Activated CD8-positive, alpha-beta memory T cell treated with anti-CD3 and anti-CD28 coated beads, Interleukin-2, amount 50 U/mL, for 48 hours (primary cell): ENCODE measurements around the gene NRBP1.

Source experiments
- DNase-seq: peaks from one replicate; pipeline ENCODE4 v3.0.0-alpha.2; 2020

Gene NRBP1

GRCh38 chr2:27428213-27428977, at the start of gene NRBP1:
Gene NRBP1, plus strand, starts transcription at chr2:27428631. Its CDS starts 4,643 bp downstream, at chr2:27433274.
- DNase-seq = peak; percentile 97

- DNase-seq = no peak
Measured at GRCh38 chr2:27378809-27379290, 49.6 kb upstream of the NRBP1 start.

GRCh38 chr2:27379383-27379835, 49.0 kb upstream of the NRBP1 start:
- DNase-seq = no peak

DNA sequence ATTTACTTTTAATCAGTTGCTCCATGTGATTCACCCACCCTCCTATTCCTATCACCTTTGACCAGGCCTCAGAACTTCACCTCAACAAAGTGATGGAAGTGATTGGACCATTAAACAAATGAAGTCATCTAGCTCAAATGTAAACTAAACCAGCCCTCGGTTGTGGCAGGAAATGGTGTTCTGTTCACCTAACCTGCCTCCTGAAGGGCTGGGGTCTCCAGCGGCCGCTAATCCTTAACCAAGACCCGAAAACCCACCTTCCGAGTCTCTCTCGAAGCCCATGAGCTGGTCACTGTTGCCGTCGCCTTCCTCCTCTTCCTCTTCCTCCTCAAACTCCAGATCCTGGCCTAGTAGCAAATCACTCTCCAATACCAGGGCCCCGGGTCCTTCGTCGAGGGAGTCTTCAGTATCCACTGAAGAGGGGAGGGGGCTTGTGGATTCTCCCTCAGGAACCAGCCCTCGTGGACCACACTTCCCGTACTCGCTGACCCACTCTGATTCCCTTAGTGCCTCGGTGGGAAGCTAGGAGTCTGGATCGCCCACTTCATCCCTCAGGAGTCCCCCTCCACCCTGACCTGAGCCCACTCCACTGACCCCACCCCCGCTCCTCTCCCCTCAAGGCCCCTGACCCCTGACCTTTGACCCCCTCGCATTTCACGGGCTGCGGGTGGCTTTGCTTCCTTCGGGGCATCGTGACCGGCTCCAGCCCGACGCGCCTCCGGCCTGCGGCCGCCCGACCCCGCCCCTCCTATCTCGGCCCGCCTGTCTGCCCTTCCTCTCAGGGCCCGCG, 48.4 kb upstream of the NRBP1 start:
- no peak for DNase-seq

DNA sequence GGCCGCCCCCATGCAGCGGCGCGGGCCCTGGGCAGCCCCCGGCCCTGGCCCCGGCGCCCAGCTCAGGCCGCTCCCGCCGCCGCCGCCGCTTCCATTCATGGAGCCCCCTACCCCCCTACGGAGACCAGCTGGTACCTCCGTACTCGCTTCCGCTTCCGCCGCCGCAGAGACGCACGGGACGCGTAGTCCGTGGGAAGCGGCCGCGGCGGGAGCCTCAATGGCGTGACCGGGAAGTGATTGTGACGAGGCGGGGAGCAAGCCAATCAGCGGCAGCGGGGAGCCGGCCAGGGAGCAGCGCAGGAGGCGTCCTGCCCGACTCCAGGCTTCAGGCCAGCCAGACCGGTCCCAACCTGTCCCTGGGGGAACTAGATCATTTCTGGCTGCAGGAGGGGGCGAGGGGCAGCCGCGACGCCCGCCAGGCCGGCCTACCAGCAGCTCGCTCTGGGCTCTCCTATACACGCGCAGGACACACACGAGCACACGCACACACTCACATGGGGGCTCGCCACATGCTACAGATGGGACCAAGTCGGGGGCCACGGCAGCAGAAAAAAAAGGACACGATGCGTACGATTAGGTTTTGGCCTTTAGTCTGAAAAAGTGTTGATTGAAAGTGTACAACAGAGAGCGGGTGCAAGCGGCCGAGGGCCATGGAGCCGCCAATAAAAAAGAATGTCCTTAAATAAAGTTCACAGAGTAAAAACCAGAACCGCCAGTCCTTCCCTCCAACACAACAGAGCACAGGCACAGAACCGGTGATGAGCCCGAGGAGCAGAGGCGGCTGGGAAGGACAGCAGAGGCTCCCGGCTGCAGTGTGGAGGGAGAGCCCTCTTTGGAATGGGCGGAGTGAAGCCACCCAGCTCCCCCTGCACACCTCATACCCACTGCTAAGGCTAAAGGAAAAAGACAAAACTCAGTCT, 47.5 kb upstream of the NRBP1 start, which contains the start of gene ZNF513:
TSS of gene ZNF513 (minus strand) at position 109 of the 920 bp plus-strand sequence. CDS start 208 bp downstream, outside the sequence.
- DNase-seq = peak; percentile 95

DNA sequence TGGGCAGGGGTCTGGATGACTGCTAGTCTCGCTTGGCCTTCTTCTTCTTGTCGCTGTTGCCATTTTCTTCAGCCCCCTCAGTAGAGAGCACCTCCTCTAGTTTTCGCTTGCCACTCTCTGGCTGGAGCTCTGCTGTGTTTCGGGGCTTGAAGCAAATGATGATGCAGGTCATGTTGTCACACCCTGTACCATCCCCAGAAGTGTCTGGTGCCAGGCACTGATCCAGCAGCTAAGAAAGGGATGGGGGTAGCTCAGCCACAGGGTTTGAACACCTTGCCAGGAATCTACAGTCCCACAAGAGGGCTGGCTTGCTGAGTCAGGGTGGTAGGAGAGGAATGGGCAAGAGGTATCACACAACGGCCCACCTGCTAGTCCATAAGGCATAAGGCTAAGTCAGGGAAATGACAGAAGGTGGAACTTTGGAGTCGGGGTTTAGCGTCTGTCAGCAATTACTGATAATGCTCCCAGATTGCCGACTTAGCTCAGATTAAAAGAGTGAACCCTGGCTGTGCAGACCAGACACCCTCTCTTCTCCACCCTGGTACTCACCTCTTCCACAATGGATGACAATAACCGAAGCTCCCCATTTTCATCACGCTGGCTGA, 46.8 kb upstream of the NRBP1 start:
- no peak for DNase-seq

DNA sequence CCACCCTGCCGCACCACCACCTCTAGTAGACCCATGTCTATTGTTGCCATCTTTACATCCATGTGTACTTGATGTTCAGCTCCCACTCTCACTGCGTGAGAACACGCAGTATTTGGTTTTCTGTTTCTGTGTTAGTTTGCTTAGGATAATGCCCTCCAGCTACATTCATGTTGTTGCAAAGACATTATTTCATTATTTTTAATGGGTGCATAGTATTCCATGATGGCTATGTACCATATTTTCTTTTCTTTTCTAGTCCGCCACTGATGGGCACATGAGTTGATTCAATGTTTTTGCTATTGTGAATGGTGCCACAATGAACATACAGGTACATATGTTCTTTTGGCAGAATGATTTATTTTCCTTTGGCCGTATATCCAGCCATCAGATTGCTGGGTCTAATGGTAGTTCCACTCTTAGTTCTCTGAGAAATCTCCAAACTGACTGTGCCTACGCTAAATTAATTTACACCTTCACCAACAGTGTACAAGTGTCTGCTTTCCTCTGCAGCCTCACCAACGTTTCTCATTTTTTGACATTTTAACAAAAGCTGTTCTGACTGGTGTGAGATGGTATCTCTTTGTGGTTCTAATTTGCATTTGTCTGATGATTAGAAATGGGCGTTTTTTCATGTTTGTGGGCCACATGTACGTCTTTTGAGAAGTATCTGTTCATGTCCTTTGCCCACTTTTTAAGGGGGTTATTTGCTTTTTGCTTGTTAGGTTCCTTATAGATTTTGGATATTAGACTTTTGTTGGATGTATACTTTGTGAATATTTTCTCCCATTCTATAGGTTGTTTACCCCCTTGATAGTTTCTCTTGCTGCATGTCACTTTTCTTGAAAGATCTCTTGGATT, 37.4 kb upstream of the NRBP1 start:
- no peak for DNase-seq

DNA sequence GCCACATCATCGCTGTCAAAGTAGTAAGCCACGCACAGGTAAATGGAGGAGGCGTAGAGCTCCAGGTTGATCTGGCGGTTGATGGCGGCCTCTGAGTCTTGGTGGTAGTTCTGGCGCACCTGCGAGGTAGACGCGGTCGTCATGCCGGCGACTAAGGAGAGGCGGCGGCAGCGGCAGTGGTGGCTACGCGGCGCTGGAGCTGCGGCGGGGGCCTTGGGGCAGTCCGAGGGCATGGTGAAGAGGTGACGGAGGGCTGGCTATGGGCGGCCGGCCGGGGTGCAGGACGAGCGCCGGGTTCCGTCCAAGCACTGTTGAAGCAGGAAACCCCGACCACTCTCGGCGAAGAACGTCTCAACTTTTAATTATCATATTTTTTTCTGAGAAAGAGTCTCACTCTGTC, 35.2 kb upstream of the NRBP1 start:
- no peak for DNase-seq

DNA sequence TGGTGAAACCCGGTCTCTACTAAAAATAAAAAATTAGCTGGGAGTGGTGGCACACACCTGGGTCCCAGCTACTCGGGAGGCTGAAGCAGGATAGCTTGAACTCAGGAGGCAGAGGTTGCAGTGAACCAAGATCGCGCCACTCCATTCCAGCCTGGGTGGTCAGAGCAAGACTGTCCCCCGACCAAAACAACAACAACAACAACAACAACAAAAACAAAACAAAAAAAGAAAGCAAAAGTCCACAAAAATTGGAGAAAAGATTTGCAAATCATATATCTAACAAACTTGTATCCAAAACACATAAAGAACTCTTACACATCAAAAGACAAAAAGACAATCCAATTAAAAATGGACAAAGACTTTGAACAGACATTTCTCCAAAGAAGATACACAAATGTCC, 29.5 kb upstream of the NRBP1 start:
- no peak for DNase-seq

DNA sequence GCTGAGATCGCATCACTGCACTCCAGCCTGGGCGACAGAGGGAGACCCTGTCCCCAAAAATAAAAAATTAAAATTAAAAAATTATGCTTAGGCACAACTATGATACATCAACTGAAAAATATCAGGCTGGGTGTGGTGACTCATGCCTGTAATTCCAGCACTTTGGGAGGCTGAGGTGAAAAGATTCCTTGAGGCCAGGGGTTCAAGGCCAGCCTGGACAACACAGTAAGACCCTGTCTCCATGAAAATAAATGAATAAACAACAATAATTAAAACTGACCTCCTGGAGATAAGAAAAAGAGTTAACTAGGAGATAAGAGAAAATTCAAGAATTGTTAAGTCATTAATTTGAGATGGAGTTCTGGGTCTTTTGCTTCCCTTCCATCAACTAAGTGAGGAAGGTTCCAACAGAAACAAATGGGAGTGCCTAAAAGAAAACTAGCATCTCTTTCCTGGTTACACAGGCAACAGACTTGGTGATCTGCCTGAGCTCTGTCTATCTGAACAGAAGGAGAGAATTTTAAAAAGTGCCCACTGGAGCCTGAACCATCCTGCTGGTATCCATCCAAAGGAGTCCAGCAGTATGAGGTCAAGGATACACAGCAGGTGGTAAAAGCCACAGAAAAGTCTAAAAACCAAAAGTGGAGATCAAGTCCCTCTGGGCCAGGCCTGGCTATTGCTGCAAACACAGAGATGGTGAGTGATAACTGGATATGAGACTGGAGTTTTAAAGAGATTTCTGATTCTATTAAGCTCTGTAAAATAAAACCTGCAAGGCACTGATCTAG, 27.9 kb upstream of the NRBP1 start:
- no peak for DNase-seq

- no peak for DNase-seq
Measured at GRCh38 chr2:27407798-27408491, 20.5 kb upstream of the NRBP1 start.

DNA sequence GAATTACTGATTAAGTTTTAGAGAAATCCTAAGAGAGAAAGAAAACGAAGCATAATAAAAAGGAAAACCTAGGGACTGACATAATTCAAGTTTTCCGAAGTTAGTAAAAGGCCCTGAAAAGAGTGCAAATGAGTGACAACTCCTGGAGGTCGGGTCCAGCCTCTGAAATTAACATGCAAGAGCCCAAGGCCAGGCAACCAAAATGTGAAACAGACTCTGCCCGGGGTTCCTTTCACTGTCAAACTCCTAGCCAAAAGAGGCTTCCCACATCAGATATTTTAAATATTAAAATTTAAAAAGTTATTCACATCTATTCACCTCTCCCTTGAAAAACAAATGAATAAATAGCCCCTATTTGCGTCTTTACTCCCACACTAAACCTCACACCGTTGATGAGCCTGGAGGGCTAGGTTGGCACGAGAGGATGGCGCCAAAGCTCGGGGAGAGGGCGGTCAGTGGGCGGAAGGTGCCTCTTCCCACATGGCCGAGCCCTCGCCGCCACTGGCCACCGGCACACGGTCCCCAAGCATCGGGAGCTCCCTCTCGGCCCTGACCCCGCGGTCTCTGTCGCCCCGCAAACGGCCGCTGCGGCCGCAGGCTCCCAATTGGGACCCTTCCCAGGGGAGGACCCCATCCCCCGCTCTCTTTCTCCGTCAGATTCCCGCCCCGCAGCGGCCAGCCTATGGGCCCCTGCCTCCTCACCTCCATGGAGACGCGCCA, 19.7 kb upstream of the NRBP1 start:
- DNase-seq = no peak

DNA sequence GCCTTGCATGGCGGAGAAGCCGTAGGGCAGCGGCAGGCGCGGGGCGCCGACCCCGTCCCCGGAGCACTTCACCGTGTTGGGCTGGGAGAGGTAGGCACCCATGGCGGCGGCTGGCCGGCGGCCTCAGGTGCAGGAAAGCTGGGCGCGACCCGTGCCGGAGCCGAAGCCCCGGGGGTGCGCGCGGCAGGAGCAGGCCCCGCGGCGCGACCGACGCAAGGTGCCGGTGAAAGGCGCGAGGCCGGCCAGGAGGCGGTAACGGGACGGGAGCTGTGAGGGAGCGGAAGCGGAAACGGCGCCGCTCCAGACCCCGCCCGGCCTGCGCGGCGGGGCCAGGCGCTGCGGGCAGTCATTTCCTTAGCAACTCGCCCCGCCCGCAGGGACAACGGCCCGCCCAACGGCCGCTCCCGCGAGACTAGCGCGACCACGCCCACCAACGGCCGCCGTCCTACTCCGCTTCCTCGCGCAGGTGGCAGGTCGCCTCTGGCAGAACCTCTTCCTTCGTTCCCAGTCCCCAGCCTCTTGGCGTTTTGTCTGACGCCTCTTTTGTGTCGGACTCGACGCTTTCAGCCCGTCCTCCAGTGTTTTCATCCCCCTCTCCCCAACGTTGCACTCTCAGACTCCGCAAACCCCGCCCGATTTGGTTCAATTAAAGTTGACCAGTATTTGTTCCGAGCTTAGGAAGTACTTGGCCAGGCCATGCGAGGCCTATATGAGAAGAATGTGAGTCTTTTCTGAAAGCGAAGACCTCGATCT, 18.9 kb upstream of the NRBP1 start, which contains the start of gene PPM1G:
TSS of gene PPM1G (minus strand) at position 271 of the 753 bp plus-strand sequence. CDS start at position 102, 169 bp downstream.
- peak; percentile 99 for DNase-seq

- no peak for DNase-seq
Measured at GRCh38 chr2:27412419-27413152, 15.8 kb upstream of the NRBP1 start.

DNA sequence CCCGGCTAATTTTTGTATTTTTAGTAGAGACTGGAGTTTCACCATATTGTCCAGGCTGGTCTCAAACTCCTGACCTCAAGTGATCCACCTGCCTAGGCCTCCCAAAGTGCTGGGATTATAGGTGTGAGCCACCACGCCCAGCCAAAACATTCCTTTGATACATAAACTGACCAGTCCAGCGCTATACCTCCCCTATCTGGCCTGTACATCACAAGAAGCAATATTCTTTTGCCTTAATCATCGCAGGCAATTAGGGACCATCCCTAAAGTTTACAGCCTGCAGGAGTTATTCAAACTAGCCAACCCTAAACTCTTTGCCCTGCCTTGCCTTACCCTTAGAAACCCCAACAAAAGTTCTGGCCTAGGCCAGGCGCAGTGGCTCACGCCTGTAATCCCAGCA, 12.3 kb upstream of the NRBP1 start:
- DNase-seq = no peak

- no peak for DNase-seq
Measured at GRCh38 chr2:27420996-27421395, 7.4 kb upstream of the NRBP1 start.

GRCh38 chr2:27421660-27422250, 6.7 kb upstream of the NRBP1 start:
- peak; percentile 8 for DNase-seq
